HTR-8/SVneo (cell line): ENCODE data around the gene NOPCHAP1.
"Not testable (repeated sequence)": the region's sequence is repeated elsewhere in the genome, so short reads cannot be mapped to it uniquely, and the experiment has no call there.

Experiments used
- DNase-seq: peaks from one replicate; pipeline ENCODE4 v3.0.0; 2011; ENCODE audit warnings: low spot score, mixed read lengths; ENCODE audit not compliant: insufficient read length
- FAIRE-seq: peaks from 2 replicates; lab custom pipeline; 2011; peaks lifted over from hg19 to GRCh38; lab: Jason Lieb, UNC

NOPCHAP1 gene

DNA sequence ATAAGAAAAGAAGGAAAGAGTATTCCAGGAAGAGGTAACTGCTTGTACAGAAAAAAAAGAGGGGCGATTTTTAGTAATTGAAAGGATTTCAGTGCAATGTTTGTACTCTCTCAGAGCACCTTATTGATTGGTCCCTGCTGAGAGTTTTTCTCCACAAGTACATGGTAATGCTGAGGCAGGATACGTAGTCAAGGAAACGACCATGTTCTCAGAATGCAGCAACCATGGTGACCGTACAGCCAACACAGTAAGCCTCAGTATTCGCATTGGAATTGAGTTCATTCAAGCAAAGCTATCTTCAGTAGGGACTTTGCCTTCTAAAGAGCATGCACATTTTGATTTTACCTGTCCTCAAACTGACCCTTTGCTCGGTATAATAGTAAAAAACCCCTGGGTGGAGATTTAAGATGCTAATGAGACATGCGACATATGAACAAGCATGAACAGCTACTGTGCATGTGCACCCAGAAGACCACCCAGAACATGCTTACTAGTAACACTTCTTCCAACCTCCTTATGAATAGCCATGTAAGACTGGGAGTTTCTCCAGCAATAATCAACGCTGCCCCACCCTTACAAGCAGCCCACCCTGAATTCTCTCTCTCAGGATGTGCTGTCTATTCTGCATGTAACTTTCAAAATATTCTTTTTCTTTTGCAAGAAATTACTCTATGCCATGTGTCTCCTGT, 21.8 kb upstream of the NOPCHAP1 start:
- FAIRE-seq (no peak), DNase-seq (no peak)

DNA sequence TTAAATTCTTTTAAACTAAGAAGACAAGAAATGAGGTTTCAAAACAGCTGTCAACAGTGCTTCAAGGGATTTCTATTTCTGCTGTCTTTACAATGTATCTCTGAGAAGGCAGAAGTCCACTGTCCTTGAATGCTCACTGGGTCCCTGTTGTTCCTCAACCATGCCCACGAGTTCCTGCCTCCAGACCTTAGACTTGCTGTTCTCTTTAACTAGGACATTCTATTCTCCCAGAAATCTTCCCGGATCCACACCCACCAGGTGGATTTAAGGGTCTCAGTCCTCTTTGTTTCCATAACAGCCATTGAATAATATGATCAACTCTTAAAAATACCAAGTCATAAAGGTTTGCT, 21.3 kb upstream of the NOPCHAP1 start:
- FAIRE-seq = no peak

DNA sequence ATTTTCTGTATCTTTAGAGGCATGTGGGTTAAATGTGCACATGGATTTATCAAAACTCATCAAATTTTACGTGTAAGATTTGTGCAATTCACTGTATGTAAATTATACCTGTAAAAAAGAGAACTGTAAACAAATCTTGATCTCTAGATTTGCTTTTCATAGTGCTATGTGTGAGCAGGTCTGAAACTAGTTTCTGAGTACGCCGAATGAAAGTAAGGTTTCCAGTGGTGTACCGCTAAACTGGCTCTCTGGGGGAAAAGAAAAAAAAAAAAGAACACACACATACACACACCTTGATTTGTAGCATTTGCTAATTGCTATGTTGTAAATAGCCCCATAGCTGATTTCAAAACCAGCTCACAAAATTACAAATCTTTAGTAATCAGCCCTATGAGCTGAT, 19.4 kb upstream of the NOPCHAP1 start:
- DNase-seq (no peak), FAIRE-seq (no peak)

More for the DNA sequence above, 21.3 kb upstream of the NOPCHAP1 start:
- DNase-seq = no peak

DNA sequence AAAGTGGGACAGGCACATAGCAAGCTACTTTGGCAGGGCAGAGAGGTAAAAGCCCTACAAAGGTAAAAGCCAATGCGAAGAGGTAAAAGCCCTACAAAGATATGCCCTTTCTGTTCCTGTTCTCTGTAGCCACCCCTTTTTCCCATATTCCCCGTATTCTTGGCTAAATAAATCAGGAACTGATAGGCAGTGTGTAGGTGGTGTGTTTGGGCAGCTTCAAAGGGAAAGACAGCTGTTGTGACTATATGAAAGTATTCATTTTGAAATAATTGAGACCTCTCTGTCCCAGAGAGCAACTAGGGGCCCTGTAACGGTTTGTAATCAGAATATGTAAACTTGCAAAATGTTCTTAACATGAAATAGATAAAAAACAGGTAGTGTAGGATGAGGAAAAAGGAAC, 16.8 kb upstream of the NOPCHAP1 start:
- DNase-seq (no peak), FAIRE-seq (no peak)

DNA sequence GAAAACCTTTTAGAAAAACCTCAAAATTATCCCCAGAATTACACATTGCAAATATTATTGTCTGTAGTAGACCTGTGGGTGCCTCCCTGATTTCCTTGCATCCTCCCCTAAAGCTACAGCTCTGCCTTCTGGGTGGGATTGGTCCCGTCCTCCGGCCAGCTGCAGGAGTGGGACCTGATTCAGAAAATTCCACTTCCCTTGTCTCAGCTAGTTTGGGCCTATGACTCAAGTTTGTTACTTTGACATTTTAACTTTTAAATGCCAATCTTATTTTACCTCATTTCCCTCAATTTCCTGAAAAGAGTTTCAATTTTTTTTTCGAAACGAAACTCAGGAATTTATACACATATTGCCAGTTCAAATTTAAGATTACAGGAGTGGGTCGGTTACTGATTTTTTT, 14.8 kb upstream of the NOPCHAP1 start:
- DNase-seq (no peak), FAIRE-seq (no peak)

DNA sequence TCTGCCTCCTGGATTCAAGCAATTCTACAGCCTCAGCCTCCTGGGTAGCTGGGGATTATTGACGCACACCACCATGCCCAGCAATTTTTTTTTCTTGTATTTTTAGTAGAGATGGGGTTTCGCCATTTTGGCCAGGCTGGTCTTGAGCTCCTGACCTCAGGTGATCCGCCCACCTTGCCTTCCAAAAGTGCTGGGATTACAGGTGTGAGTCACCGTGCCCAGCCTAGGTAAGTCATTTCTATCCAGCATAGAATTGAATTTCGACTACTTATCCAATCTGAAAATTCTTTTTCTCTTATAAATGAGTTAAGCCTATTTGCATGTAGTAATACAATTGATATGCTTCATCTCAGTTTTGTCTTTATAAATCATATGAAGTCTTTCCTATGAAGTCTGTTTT, 12.9 kb upstream of the NOPCHAP1 start:
- DNase-seq = no peak
- FAIRE-seq = no peak

DNA sequence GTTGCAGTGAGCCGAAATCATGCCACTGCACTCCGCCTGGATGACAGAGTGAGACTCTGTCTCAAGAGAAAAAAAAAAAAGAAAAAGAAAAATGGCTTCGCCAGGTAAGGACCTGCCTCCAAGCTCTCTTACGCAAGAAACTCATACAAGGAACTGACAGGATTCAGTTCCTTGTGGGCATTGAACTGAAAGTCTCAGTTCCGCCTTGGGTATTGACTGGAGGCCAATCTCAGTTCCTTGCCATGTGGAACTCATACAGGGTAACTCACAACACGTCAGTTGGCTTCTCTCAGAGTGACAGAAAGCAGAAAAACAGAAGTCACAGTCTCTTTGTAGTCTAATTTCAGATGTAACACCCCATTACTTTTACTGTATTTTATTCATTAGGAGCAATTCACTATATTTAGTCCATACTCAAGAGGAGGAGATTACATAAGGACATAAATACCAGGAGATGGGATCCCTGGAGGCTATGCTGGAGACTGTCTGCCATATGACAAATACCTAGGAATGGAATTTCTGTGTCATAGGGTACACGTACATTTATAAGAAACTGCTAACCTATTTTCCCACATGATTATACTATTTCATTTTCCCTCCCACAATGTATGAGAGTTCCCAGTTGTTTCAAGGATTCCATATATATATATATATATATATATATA, 11.4 kb upstream of the NOPCHAP1 start:
- FAIRE-seq (no peak), DNase-seq (peak; percentile 36)

DNA sequence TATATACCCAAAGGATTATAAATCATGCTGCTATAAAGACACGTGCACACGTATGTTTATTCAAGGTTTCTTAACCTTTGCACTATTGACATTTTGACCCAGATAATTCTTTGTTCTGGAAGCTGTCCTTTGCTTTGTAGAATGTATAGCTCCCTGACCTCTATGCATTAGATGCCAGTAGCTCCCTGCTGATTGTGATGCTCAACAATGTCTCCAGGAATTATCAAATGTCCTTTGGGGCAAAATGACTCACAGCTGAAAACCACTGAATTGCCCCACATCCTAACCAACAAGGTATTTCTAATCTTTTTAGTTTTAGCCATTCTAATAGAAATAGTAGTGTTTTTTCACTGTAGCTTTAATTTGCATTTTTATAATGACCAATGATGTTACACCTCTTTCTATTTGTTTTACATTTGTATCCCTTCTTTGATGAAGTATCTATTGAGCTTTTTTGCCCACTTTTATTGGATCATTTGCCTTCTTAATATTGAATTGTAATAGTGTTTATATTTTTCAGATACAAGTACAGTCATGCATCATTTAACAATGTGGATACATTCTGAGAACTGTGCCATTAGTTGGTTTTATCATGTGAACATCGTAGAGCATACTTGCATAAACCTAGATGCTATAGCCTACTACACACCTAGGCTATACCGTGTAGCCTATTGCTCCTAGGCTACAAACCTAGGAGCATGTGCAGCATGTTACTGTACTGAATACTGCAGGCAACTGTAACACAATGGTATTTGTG, 10.4 kb upstream of the NOPCHAP1 start:
- peak; percentile 27 for DNase-seq

DNA sequence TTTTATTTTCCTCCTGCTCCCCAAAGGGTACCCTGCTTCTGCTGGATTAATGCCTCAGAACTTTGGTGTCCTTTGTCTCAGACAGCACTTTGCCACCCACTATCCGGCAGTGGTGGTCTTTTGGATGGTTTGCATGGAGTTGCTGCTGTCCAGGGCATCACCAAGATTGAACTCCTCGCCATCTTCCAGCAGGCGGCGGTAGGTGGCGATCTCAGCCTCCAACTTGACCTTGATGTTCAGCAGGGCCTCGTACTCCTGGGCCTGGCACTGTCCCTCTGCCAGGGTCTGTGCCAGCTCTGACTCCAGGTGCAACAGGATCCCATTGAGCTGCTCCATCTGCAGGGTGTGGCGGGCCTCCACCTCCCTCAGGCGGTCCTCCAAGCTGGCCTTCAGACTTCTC, 9.4 kb upstream of the NOPCHAP1 start:
- no peak for FAIRE-seq
- no peak for DNase-seq

More for the DNA sequence above, 10.4 kb upstream of the NOPCHAP1 start:
- peak; percentile 46 for FAIRE-seq

DNA sequence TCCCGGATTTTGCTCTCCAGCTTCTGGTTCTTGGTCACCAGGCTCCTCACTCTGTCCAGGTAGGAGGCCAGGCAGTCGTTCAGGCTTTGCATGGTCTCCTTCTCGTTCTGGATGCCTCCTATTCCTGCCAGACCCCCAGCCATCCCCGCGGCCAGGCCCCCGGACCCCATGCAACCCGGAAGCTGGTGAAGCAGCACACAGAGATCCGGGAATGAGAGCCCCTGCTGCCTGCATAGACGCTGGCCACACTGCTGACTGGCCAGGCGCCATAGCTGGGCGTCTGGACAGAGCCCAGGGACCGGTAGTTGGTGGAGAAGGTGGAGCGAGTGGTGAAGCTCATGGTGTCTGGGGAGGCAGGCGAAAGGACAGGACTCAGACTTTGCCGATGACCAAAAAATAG, 8.4 kb upstream of the NOPCHAP1 start:
- not testable (repeated sequence) for FAIRE-seq, DNase-seq

DNA sequence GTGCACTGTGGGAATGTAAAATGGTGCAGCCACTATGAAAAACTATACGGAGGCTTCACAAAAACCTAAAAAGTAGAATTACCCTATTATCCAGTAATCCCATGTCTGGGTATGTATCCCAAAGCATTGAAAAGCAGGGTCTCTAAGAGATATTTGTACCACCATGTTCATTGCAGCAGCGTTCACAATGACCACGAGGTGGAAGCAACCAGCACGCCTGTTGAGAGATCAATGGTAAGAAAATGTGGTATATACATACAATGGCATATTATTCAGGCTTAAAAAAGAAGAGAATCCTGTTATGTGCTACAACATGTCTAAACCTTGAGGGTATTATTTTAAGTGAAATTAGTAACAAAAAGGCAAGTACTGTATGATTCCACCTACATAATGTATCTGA, 910 bp upstream of the NOPCHAP1 start:
- FAIRE-seq = no peak

DNA sequence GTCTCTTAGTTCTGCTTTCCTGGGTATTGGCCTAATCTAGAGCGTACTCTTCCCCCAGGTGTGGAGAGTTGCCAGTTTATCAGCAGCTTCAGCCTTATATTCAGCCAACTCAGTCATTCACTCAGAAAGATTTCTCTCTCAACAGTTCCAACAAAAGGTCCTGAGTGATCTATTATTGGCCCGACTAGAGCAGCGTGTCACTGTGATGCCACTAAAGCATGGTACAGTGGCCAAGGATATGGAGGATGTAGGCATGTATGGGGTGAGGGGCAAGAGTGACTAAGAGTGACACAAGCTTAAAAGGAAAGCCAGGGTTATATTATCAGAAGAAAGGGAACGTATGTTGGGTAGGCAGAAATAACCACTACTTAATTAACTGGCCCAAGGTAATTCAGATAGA, 4.8 kb downstream of the NOPCHAP1 start:
- DNase-seq (no peak), FAIRE-seq (no peak)

More for the DNA sequence above, 910 bp upstream of the NOPCHAP1 start:
- no peak for DNase-seq

DNA sequence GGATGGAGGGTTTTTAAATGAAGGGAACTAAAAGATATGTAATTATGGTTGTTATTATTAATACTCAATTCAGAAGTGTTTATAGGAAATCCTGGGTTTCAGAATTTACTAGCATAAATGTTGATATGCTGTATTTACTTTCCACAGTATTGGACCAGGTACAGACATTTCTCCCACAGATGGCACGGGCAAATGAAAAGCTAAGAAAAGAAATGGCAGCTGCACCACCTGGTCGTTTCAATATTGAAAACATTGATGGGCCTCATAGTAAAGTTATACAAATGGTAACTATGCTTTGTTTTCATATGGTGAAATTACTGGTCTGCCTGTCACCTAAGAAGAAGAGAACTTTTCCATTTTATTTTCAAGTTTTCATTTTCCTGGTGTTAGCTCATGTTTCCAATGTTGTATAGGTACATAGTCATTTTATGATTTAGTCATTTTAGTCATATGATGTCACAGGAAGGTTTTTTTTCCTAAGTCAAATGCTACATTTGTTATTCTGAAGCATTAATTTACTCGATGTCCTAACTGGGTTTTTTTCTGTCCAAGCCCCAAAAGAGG, 5.5 kb downstream of the NOPCHAP1 start:
- no peak for FAIRE-seq
- no peak for DNase-seq

DNA sequence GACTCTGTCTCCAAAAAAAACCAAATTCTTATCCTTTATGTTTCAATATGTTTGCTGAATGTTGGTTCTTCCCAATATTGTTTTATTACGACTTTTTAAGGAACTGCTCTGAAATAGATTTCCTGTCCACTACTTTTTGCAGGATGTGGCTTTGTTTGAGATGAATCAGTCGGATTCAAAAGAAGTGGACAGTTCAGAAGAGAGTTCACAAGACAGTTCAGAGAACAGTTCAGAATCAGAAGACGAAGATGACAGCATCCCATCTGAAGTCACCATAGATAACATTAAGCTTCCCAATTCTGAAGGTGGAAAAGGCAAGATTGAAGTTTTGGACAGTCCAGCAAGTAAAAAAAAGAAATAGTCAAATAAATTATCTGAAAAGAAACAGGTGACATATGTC, 8.2 kb downstream of the NOPCHAP1 start:
- DNase-seq (no peak), FAIRE-seq (no peak)

DNA sequence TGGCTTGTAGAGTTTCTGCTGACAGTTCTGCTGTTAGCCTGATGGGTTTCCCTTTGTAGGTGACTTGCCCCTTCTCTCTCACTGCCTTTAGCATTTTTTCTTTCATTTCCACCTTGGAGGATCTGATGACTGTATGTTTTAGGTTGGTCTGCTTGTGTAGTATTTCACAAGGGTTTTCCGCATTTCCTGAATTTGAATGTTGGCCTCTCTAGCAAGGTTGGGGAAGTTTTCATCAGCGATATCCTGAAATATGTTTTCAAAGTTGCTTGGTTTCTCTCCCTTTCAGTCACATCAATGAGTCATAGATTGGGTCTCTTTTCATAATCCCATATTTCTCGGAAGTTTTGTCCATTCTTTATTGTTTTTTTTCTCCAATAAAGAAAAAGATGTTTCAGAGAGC, 11.4 kb downstream of the NOPCHAP1 start:
- DNase-seq = no peak
- no peak for FAIRE-seq

DNA sequence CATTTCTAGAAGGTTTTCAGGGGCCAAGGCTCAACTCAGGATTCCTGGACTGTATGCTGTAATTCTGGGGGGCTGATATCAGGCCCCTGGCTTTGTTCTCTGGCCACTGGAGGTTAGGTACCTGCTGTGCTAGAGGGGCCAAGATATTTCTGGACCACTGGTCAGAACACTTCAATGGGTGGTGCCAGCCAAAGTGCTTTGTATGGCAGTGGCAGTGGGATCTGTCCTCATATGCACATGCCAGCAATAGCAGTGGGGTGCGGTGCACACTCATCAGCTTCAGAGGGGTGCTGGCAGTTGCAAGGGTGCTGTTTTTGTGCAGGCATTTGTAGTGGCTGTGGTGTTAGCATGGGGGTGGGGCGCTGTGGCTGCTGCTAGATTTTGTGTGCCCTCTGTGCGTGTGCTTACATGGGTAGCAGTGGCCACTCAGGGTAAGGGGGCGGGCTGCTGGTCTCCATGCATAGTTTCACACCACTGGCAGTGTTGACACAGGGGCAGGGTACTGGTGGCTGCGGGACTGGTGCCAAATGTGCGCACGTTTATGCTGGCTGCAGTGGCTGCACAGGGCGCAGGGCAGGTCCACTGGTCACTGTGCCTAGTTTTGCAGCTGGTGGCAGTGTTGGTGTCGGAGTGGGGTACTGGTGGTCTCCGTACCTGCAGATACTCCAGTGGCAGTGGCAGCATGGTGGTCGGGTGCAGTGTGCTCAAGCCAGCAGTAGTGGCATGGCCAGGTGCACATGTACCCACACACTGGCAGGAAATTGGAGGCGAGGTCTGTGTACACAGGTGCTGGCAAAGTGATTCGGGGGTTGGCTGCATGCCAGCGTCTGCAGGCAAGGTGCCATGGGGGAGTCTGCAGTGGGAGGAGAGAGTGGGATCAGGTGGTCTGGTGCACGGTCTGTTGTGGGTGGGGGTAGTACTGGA, 12.6 kb downstream of the NOPCHAP1 start:
- DNase-seq (no peak), FAIRE-seq (no peak)

DNA sequence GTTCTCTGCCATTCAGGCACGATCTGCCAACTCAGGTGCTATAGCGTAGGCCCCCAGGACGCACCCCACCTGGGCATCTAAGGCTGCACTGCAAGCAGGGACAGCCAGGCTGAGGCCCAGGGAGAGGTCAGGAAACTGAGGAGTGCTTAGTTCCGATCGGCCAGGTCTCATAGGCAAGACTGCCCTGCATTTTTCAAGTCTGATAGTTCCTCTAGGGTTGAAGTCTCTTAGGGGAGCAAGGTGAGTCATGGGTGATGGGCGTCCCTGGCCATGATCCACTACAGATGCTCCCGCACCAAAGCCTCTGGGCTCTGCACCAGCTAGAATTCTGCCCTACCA, 13.2 kb downstream of the NOPCHAP1 start:
- FAIRE-seq = no peak

DNA sequence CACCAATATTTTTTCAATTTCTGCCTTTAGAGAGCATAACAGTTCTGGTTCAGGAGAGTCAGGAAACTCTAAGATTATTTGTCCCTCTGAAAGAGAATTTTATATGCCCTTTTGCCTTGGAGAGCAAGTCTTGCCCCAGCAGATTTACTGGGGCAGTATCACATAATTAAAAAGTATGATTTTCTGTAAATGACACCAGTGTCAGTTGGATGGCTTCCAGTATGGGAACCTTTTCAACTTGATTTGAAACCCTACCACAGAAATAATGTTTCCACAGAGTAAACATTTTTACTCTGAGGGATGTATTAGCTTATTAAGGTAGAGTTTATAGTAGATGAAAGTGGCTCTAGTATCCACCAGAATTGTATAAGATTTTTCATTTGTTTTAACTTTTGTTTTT, 15.4 kb downstream of the NOPCHAP1 start:
- no peak for DNase-seq
- FAIRE-seq = no peak

More for the DNA sequence above, 13.2 kb downstream of the NOPCHAP1 start:
- no peak for DNase-seq

DNA sequence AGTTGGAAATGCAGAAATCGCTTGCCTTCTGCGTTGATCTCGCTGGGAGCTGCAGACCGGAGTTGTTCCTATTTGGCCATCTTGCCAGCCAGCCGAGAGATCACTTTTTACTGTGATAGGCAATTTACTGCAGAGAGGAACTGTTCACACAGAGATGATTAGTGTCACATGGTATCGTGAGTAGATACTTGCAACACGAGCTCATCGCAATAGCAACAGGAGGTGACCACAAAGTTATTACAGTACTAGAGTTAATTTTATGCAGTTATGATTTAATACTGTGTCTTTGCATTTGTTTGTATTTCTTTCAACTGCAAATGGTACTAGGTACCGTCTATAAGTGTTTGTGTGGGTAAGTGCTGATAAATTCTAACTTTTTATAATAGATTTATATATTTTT, 27.8 kb downstream of the NOPCHAP1 start:
- FAIRE-seq = no peak

DNA sequence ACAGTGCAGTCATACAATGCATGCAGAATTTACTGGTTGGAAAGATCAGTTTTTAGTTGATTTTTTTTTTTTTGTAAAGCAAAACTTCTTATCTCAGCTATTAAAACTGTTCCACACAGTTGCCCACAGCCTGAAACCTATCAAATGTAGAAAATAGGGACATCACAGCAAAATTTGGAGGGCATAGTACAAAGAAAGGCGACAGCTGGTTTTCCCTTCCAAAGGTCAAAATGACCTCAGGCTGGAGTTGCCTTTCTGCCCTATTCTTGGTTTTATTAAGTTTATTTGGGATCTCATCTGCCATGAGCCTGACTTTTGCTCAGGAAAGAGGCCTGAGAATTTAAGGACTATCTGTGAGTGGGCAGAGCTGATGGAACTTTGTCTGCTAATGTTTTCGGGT, 28.5 kb downstream of the NOPCHAP1 start:
- FAIRE-seq (no peak), DNase-seq (no peak)

More for the DNA sequence above, 27.8 kb downstream of the NOPCHAP1 start:
- no peak for DNase-seq
